Dendritic cell treated with granulocyte-macrophage colony-stimulating factor and Interleukin-4, amounts not matched to agents 40 ng/mL and 50 ng/mL, for 4 days (primary cell): ENCODE data around the gene ARHGAP24.
"Not testable (repeated sequence)": the region's sequence is repeated elsewhere in the genome, so short reads cannot be mapped to it uniquely, and the experiment has no call there.

Experiments
- H3K27ac Mint-ChIP-seq: one replicate; pipeline ENCODE4 v1.8.0; 2022; ENCODE audit warnings: mild to moderate bottlenecking, mixed read lengths
- H3K27me3 Mint-ChIP-seq: one replicate; pipeline ENCODE4 v1.8.0; 2022; ENCODE audit warnings: mild to moderate bottlenecking, mixed read lengths
- H3K36me3 Mint-ChIP-seq: one replicate; pipeline ENCODE4 v1.8.0; 2022; ENCODE audit warnings: low read depth, mixed read lengths
- H3K4me1 Mint-ChIP-seq: one replicate; pipeline ENCODE4 v1.8.0; 2022; ENCODE audit warnings: low read depth, mixed read lengths
- H3K4me3 Mint-ChIP-seq: one replicate; pipeline ENCODE4 v1.8.0; 2022; ENCODE audit warnings: mild to moderate bottlenecking, moderate library complexity, mixed read lengths
- H3K9me3 Mint-ChIP-seq: one replicate; pipeline ENCODE4 v1.8.0; 2022; ENCODE audit warnings: mixed read lengths
- intact Hi-C: fragments of 100-400 bp; cut with micrococcal nuclease; formaldehyde crosslinking; loops from one replicate; pipeline ENCODE4 v1.15.0; 2022

The ARHGAP24 gene

GRCh38 chr4:85644061-85644460 lies 169.1 kb downstream of the ARHGAP24 start:
- no peaks in the 10 kb centered on the region for H3K27me3 Mint-ChIP-seq
- no peaks in the 10 kb centered on the region for H3K4me1 Mint-ChIP-seq
- H3K36me3 Mint-ChIP-seq, result no peaks in the 10 kb centered on the region
- intact Hi-C loops, result no loop called here
- peaks cover 7% of the 10 kb centered on the region for H3K9me3 Mint-ChIP-seq
- H3K27ac Mint-ChIP-seq, result no peak overlapping the region
- no peak overlapping the region for H3K4me3 Mint-ChIP-seq

- intact Hi-C loops, result no loop called here
- Mint-ChIP-seq H3K27ac (no peak overlapping the region), H3K27me3 (no peaks in the 10 kb centered on the region), H3K4me1 (no peaks in the 10 kb centered on the region), H3K4me3 (no peak overlapping the region), H3K36me3 (no peaks in the 10 kb centered on the region), H3K9me3 (no peaks in the 10 kb centered on the region)
Observed at GRCh38 chr4:85650908-85651307, 176.0 kb downstream of the ARHGAP24 start.

- intact Hi-C loops, result no loop called here
- no peak overlapping the region for H3K4me3 Mint-ChIP-seq
- peaks cover 19% of the 10 kb centered on the region for H3K4me1 Mint-ChIP-seq
- H3K27ac Mint-ChIP-seq, result peak overlapping the region; percentile 25
- no peaks in the 10 kb centered on the region for H3K9me3 Mint-ChIP-seq
- no peaks in the 10 kb centered on the region for H3K27me3 Mint-ChIP-seq
- no peaks in the 10 kb centered on the region for H3K36me3 Mint-ChIP-seq
Observed at GRCh38 chr4:85656759-85657505, 182.0 kb downstream of the ARHGAP24 start.

GRCh38 chr4:85658766-85659439 lies 184.0 kb downstream of the ARHGAP24 start:
- peak overlapping the region; percentile 50 for H3K27ac Mint-ChIP-seq

GRCh38 chr4:85659610-85660218 lies 184.8 kb downstream of the ARHGAP24 start:
- Mint-ChIP-seq H3K9me3 (no peaks in the 10 kb centered on the region), H3K27ac (no peak overlapping the region), H3K4me1 (peaks cover 19% of the 10 kb centered on the region), H3K36me3 (no peaks in the 10 kb centered on the region), H3K27me3 (no peaks in the 10 kb centered on the region), H3K4me3 (no peak overlapping the region)
- intact Hi-C loops, result no loop called here

More at GRCh38 chr4:85658766-85659439, 184.0 kb downstream of the ARHGAP24 start:
- Mint-ChIP-seq H3K4me1 (peaks cover 19% of the 10 kb centered on the region), H3K4me3 (no peak overlapping the region), H3K9me3 (no peaks in the 10 kb centered on the region), H3K36me3 (no peaks in the 10 kb centered on the region), H3K27me3 (no peaks in the 10 kb centered on the region)
- intact Hi-C loops, result no loop called here

DNA sequence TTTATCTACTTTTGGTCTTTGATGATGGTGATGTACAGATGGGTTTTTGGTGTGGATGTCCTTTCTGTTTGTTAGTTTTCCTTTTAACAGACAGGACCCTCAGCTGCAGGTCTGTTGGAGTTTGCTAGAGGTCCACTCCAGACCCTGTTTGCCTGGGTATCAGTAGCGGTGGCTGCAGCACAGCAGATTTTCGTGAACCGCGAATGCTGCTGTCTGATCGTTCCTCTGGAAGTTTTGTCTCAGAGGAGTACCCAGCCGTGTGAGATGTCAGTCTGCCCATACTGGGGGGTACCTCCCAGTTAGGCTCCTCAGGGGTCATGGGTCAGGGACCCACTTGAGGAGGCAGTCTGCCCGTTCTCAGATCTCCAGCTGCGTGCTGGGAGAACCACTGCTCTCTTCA lies 191.7 kb downstream of the ARHGAP24 start:
- H3K27me3 Mint-ChIP-seq, intact Hi-C loops, H3K9me3 Mint-ChIP-seq, H3K36me3 Mint-ChIP-seq, H3K4me3 Mint-ChIP-seq, H3K27ac Mint-ChIP-seq: not testable (repeated sequence)
- H3K4me1 Mint-ChIP-seq, result peaks cover 20% of the 10 kb centered on the region

GRCh38 chr4:85669204-85669603 lies 194.3 kb downstream of the ARHGAP24 start:
- H3K27ac Mint-ChIP-seq, result no peak overlapping the region
- H3K4me3 Mint-ChIP-seq, result no peak overlapping the region
- intact Hi-C loops, result no loop called here
- H3K9me3 Mint-ChIP-seq, result peaks cover 8% of the 10 kb centered on the region
- no peaks in the 10 kb centered on the region for H3K27me3 Mint-ChIP-seq
- peaks cover 38% of the 10 kb centered on the region for H3K4me1 Mint-ChIP-seq
- no peaks in the 10 kb centered on the region for H3K36me3 Mint-ChIP-seq

DNA sequence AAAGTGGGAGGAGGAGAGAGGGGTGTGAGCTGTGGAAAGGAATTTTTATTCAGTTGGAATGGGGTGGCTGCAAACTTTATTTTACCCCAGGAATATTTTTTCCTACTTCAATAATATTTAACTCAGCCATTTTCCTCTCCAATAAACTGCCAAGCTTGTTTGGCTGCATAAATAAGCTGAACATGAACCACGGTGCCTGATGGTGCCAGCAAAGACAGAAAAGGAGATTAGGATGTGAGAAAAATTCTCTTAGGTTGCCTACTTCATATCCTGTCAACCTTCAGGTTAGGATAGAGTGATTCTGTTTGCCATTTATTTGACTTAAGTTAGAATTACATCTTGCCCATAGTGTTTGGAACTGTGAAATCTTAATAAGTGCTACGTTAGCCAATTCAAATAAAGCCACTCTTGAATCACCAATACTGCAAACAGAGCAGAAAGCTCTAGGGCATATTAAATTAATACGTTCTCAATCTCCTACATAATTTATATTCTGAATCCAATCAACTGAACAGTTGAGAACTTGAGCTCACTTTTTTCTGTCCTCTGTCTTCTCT lies 195.1 kb downstream of the ARHGAP24 start:
- intact Hi-C loops, result no loop called here
- Mint-ChIP-seq H3K9me3 (peaks cover 8% of the 10 kb centered on the region), H3K4me1 (peaks cover 38% of the 10 kb centered on the region), H3K4me3 (no peak overlapping the region), H3K27me3 (no peaks in the 10 kb centered on the region), H3K36me3 (no peaks in the 10 kb centered on the region), H3K27ac (no peak overlapping the region)

DNA sequence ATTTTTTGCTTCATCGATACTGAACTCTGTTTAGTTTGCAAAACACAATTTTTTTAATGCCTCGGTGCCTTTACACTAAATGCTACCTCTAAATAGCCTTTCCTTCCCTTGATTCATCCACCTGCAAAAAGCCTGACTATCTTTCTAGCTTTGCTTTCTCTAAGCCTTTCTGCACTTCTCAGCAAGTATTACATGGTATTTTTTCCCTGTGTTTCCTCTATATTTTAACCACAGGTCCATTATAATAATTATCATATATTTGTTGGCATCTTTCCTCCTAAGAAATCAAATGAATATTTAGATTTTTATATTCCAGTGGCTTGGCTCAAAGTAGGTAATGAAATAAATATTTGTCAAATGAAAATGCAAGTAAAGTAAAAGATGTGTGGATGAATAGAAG lies 196.2 kb downstream of the ARHGAP24 start:
- H3K9me3 Mint-ChIP-seq, result peaks cover 4% of the 10 kb centered on the region
- no peak overlapping the region for H3K4me3 Mint-ChIP-seq
- H3K4me1 Mint-ChIP-seq, result peaks cover 32% of the 10 kb centered on the region
- intact Hi-C loops, result no loop called here
- no peaks in the 10 kb centered on the region for H3K27me3 Mint-ChIP-seq
- no peaks in the 10 kb centered on the region for H3K36me3 Mint-ChIP-seq
- H3K27ac Mint-ChIP-seq, result no peak overlapping the region

DNA sequence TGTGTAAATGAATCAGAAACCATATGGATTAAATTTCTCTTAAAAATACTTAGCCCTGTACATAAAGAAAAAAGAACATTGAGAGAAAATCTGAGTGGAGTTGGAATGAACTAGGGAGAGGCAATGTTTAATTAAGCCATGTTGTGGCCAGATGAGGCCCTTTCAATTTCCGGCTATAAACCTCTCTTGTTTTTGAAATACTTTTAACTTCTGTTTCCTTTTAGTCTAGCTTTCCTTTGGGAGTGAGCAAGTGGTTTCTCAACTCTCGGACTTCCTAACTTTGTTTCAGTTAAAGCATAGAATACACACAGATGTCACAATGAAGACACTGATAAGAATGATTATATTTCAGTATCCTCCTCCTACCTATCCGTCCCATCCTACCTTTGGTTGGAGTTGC lies 197.2 kb downstream of the ARHGAP24 start:
- no peaks in the 10 kb centered on the region for H3K9me3 Mint-ChIP-seq
- H3K36me3 Mint-ChIP-seq, result no peaks in the 10 kb centered on the region
- H3K27me3 Mint-ChIP-seq, result no peaks in the 10 kb centered on the region
- intact Hi-C loops, result no loop called here
- H3K4me3 Mint-ChIP-seq, result no peak overlapping the region
- no peak overlapping the region for H3K27ac Mint-ChIP-seq
- H3K4me1 Mint-ChIP-seq, result peaks cover 31% of the 10 kb centered on the region

GRCh38 chr4:85672959-85673358 lies 198.0 kb downstream of the ARHGAP24 start:
- no peak overlapping the region for H3K27ac Mint-ChIP-seq

GRCh38 chr4:85673540-85673939 lies 198.6 kb downstream of the ARHGAP24 start:
- Mint-ChIP-seq H3K9me3 (no peaks in the 10 kb centered on the region), H3K4me3 (no peak overlapping the region), H3K27ac (no peak overlapping the region), H3K4me1 (peaks cover 26% of the 10 kb centered on the region), H3K27me3 (no peaks in the 10 kb centered on the region), H3K36me3 (no peaks in the 10 kb centered on the region)
- intact Hi-C loops, result no loop called here

More at GRCh38 chr4:85672959-85673358, 198.0 kb downstream of the ARHGAP24 start:
- Mint-ChIP-seq H3K9me3 (no peaks in the 10 kb centered on the region), H3K4me1 (peaks cover 31% of the 10 kb centered on the region), H3K27me3 (no peaks in the 10 kb centered on the region), H3K36me3 (no peaks in the 10 kb centered on the region), H3K4me3 (no peak overlapping the region)
- intact Hi-C loops, result no loop called here

DNA sequence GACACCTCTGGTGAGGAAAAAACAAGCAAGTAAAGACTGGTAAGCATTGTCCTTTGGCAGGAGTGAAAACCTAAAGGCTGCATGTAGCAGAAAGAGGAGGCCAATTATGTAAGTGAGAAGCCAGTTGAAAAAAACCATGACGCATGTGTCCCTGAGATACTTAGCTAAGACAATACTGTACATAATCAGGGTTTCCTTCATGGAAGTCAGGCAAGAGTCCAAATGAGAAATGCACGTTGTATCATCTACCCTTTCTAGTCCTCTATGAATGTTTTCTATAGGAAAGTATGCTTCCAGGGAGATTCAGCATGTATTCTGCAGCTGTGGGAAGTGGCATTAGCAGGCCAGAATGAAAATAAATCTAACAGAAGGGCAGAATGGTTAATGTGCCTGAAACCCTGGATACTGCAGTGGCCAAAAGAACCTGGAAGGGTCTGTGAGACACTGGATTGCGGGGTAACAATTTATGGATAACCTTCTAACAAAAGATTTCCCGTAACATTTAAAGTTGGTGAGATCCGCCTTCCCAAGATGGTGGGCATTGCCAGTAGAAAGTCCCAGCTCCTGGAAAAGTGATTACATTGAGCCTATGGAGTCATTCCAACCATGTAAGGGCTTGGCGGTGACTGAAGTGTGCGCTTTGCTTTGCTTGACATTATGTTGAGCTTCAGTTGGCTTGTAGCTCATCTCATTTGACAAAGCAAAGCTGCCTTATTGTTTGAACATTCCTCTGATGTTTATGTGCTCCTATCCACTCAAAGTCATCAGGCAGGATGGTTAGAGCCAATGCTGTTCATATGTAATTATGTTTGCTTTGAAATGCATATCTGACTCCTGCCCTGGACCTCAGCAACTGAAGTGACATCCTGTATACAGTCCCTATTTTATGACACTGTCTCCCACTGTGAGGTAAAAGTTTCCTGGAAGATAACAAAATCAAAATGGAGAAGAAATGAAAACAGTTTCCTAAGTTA lies 200.4 kb downstream of the ARHGAP24 start:
- Mint-ChIP-seq H3K36me3 (no peaks in the 10 kb centered on the region), H3K4me1 (peaks cover 32% of the 10 kb centered on the region), H3K27me3 (no peaks in the 10 kb centered on the region), H3K27ac (no peak overlapping the region), H3K4me3 (no peak overlapping the region), H3K9me3 (no peaks in the 10 kb centered on the region)
- intact Hi-C loops, result no loop called here
